NCI-H2196 treated with DMSO at 0.1 percent for 48 hours (cell line): ENCODE results near the gene ZMYM2.
"Not testable (repeated sequence)": the region's sequence is repeated elsewhere in the genome, so short reads cannot be mapped to it uniquely, and the experiment has no call there.

Experiments used
- DNase-seq: peaks from one replicate; lab custom pipeline; 2025; ENCODE audit not compliant: unreplicated experiment; lab: John Stamatoyannopoulos, UW

The ZMYM2 gene

GRCh38 chr13:19958155-19959111 is at the start of gene ZMYM2:
TSS of gene ZMYM2 (plus strand) at chr13:19958727. CDS start at chr13:19993073, 34,346 bp downstream.
- DNase-seq = peak; percentile 70

GRCh38 chr13:19910336-19911072 is 48.0 kb upstream of the ZMYM2 start:
- DNase-seq = no peak

GRCh38 chr13:19927117-19927748 is 31.3 kb upstream of the ZMYM2 start:
- peak; percentile 9 for DNase-seq

- no peak for DNase-seq
Observed at GRCh38 chr13:19940106-19940505, 18.4 kb upstream of the ZMYM2 start.

- DNase-seq = no peak
Observed at GRCh38 chr13:19950374-19950773, 8.2 kb upstream of the ZMYM2 start.

- no peak for DNase-seq
Observed at GRCh38 chr13:19952850-19953249, 5.7 kb upstream of the ZMYM2 start.

GRCh38 chr13:19955873-19956559 is 2.5 kb upstream of the ZMYM2 start:
- DNase-seq = no peak

- DNase-seq = no peak
Observed at GRCh38 chr13:19957320-19958154, 990 bp upstream of the ZMYM2 start.

GRCh38 chr13:19959141-19959830 is 759 bp downstream of the ZMYM2 start:
- peak; percentile 9 for DNase-seq

GRCh38 chr13:19959831-19960652 is 1.5 kb downstream of the ZMYM2 start:
- DNase-seq = peak; percentile 54

- no peak for DNase-seq
Observed at GRCh38 chr13:19960653-19960976, 2.1 kb downstream of the ZMYM2 start.

- no peak for DNase-seq
Observed at GRCh38 chr13:19961489-19961888, 3.0 kb downstream of the ZMYM2 start.

- no peak for DNase-seq
Observed at GRCh38 chr13:19961924-19962323, 3.4 kb downstream of the ZMYM2 start.

GRCh38 chr13:19962894-19963293 is 4.4 kb downstream of the ZMYM2 start:
- no peak for DNase-seq

GRCh38 chr13:19967621-19968020 is 9.1 kb downstream of the ZMYM2 start:
- no peak for DNase-seq

- DNase-seq = not testable (repeated sequence)
Observed at GRCh38 chr13:19974498-19975009, 16.0 kb downstream of the ZMYM2 start.

- DNase-seq = no peak
Observed at GRCh38 chr13:19978831-19979437, 20.4 kb downstream of the ZMYM2 start.

- no peak for DNase-seq
Observed at GRCh38 chr13:19981685-19982238, 23.2 kb downstream of the ZMYM2 start.
